HFF-Myc (cell line): ENCODE data around the gene GPR26.

Source experiments
- DNase-seq: peaks from one replicate; pipeline ENCODE4 v3.0.0-alpha.2; 2011; ENCODE audit warnings: low read depth; ENCODE audit errors: extremely low read depth
- H3K4me3 ChIP-seq: replicated peaks from 2 replicates; pipeline ENCODE4 v1.5.1; 2011; ENCODE audit warnings: low read depth, mild to moderate bottlenecking, control low read depth, low read length
- TF ChIP-seq, protein P1 (sequence below): IDR thresholded peaks from 2 replicates; pipeline ENCODE4 v1.5.1; 2012; ENCODE audit warnings: mild to moderate bottlenecking, low read depth, low read length, control low read depth; ENCODE audit errors: missing control alignments

The GPR26 gene

DNA sequence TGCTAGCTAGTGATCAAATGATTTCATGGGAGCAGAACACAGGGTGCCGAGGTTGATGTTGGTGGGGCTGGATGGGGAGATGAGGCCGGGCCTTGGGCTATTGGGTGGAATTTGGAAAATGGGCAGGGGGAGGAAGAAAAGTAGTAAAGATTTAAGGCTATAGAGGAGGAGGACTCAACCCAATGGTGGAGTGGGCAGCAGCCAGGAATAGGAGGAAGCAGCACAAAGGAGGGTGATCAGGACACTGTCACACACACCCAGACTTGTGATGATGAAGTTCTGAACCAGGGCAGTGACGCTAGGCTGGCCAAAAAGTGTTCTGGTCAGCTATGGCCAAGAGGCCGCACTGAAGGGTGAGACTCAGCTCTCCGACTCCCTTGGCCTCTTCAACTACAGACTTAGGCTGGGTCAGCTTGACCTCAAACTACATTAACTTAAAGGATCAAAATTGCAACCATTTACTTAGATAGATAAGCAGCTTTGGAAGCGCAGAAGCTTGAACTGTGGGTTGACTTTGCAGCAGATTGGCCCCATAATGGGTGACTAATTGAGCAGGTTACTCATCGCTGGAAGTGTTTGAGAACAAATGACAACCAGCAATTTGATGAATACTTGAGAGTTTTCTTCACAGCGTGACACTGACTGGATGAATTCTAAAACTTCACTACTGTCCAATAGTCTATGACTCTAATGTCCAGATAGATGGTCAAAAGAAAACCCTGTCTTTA lies 29.4 kb upstream of the GPR26 start:
- no peak for DNase-seq
- no peak overlapping the region for H3K4me3 ChIP-seq
- TF ChIP-seq, protein P1, sequence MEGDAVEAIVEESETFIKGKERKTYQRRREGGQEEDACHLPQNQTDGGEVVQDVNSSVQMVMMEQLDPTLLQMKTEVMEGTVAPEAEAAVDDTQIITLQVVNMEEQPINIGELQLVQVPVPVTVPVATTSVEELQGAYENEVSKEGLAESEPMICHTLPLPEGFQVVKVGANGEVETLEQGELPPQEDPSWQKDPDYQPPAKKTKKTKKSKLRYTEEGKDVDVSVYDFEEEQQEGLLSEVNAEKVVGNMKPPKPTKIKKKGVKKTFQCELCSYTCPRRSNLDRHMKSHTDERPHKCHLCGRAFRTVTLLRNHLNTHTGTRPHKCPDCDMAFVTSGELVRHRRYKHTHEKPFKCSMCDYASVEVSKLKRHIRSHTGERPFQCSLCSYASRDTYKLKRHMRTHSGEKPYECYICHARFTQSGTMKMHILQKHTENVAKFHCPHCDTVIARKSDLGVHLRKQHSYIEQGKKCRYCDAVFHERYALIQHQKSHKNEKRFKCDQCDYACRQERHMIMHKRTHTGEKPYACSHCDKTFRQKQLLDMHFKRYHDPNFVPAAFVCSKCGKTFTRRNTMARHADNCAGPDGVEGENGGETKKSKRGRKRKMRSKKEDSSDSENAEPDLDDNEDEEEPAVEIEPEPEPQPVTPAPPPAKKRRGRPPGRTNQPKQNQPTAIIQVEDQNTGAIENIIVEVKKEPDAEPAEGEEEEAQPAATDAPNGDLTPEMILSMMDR, result no peak

DNA sequence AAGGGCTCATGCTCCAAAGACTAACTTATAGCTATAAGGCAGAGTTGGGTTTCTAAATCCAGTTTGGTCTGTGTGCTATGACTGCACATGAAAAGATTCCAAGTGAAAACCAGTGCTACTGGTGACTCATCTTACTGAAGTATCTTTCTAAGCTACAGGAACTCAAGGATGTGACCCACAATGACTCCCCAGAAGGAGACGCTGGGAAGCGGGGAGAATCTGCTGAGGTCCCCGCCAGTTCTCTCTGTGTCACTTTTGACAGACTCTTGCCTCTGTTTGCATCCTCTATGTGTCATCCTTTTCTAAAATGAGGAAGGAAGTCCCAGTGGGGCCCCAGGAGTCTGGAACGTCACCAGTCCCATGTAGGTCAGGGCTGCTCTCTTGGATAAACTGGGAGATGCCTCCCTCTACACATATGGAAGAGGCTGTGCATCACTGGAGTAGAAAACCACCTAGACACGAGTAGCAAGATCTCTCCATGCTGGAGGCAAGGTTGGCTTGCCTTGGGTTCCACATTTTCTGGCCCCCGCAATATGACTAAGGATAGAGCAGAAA lies 28.8 kb upstream of the GPR26 start:
- no peak overlapping the region for H3K4me3 ChIP-seq
- no peak for DNase-seq
- TF ChIP-seq, protein P1, result no peak

DNA sequence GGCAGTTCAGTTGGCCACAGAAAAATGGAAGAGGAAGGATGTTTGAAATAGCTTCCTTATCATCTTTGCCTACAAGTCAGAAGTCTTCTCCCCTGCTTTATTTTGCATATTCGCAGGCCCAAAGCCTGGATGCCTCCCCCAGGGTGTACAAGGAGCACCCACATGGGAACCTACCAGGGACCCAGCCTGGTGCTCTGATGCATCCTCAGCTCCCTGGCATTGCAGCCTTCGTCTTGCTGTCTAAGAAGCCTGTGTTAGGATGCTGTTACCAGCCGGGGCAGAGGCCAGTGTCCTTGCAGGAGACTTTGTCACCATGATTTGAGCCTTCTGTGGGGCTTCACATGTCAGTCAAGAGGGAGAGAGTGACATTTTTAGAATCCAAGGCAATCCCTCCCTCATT lies 27.0 kb upstream of the GPR26 start:
- DNase-seq, result no peak
- no peak overlapping the region for H3K4me3 ChIP-seq
- TF ChIP-seq, protein P1, result no peak

DNA sequence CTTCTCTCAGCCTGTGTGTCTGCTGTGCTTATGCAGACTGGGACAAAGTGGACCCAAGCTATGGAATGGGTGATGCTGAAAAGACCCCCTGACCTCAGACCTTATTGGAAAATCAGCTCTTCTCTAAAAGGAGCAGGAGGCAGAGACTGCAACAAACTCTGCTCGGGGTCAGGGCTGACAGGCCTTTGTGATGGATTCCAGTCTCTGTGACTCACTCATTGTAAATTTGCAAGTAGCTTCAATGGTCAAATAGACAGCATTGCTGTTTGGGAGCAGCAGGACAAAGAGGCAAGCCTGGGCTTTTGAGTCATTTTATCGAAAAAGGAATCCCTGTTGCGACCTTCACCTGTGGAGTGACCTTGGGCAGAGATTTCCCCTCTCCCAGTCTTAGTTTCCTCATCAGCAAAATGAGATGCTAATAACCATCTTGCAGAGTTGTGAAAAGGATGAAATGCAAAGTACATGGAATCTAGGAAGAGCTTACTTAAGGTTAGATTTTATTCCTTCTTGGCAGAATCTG lies 26.1 kb upstream of the GPR26 start:
- no peak overlapping the region for H3K4me3 ChIP-seq
- TF ChIP-seq, protein P1, result no peak
- DNase-seq, result no peak

DNA sequence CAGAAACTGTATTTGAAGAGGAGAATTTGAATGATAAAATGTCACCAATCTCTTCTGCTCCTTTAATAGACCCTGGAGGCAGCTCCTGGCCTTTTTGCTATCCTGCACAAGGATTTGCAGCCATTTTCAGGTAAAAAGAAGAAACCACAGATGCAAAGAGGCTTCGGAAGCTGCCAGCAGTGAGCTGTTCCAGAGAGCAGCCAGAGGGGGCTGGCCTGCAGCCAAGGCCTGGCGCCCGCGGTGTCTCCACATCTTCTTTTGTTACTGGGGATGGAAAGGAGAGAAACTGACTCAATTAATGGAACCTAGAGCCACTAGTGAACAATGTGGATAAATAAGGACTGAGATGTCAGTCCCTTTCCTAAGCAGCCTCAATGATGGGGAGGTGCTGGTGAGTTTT lies 23.9 kb upstream of the GPR26 start:
- DNase-seq, result no peak
- TF ChIP-seq, protein P1, result no peak
- H3K4me3 ChIP-seq, result no peak overlapping the region

DNA sequence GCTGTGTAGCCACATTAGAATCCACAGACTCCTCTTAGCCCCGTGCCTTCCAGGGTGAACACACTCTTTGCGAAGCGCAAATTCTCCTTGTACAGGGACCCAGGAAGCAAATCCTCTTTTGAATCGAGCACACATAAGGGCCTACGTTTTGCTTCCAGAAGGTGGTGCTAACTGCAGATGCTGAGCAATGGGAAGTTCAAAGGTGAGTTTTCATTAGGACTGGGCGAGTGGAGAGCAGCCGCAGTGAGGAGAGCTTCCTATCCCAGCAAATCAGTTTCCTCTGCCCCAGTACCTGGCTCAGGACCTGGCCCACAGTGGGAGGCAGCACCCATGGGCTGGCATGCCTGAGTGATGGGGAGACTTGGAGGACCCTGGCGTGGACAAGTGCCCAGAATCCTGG lies 23.5 kb upstream of the GPR26 start:
- no peak for DNase-seq
- TF ChIP-seq, protein P1, result no peak
- no peak overlapping the region for H3K4me3 ChIP-seq
